K562 (cell line): ENCODE data around the gene ZNF860. TPM values are rescaled to one million over a fixed set of nuclear protein-coding genes. Genes with fewer than 3 reads are reported as not detected.
A peak's percentile ranks its signal among the peaks of the same experiment; 100 is the strongest.

Experiments
- ATAC-seq: fragments of 200-7000 bp; cut with Tn5 transposase; 3 replicates; pipeline ENCODE4 v1.9.1; 2020; ENCODE audit warnings: moderate library complexity
- BruUV-seq: library from RNA; stranded (reverse); fragments of 400-500 nt; replicated peaks from 2 replicates; lab custom pipeline; 2021; lab: Mats Ljungman, UMichigan
- CTCF ChIA-PET: fragments of 300-600 bp; formaldehyde crosslinking; extraction: SDS; loops from one replicate; lab custom pipeline; 2021; ENCODE audit warnings: low intra/inter-chr PET ratio; lab: Yijun Ruan, JAX
- POLR2A ChIA-PET: fragments of 300-600, 350-650 bp; sonication (Branson Sonifier 250); formaldehyde crosslinking; extraction: SDS; loops from one replicate; lab custom pipeline; 2021; ENCODE audit warnings: antibody characterized with exemption, inconsistent platforms; lab: Yijun Ruan, JAX
- DNase-seq, 4 experiments: peaks; one replicate each; pipeline versions ENCODE4 v3.0.0 to v3.0.0-alpha.2; 2011 to 2018; ENCODE audit warnings: low spot score in 3 of 4, mixed read lengths in 3 of 4; ENCODE audit errors: extremely low read depth in 1 of 4
- FAIRE-seq: peaks from 2 replicates; lab custom pipeline; 2011; peaks lifted over from hg19 to GRCh38; lab: Jason Lieb, UNC
- H2AFZ ChIP-seq: 2 replicates; pipeline ENCODE4 v1.6.0; 2011; ENCODE audit warnings: low read depth, low read length, control low read depth, inconsistent platforms
- H3K27ac ChIP-seq: fragments of 200-600 bp; 3 replicates; pipeline ENCODE4 v1.8.0; 2011; ENCODE audit warnings: low read depth, mild to moderate bottlenecking, control low read depth, inconsistent platforms, low read length, moderate library complexity, mixed read lengths; ENCODE audit errors: extremely low read depth
- H3K27me3 ChIP-seq, 2 experiments: fragments of 300-600 bp in 1 of 2; 2 replicates in 1 of 2; 3 replicates in 1 of 2; pipeline versions ENCODE4 v1.6.0 to v1.8.0; 2011; ENCODE audit warnings: inconsistent platforms in 2 of 2, low read length in 2 of 2, mild to moderate bottlenecking in 1 of 2, mixed read lengths in 1 of 2, moderate library complexity in 1 of 2; ENCODE audit not compliant: control insufficient read depth in 2 of 2, insufficient read depth in 2 of 2
- H3K36me3 ChIP-seq: fragments of 300-600 bp; 3 replicates; pipeline ENCODE4 v1.8.0; 2011; ENCODE audit warnings: mild to moderate bottlenecking, low read length, inconsistent platforms; ENCODE audit not compliant: control insufficient read depth, insufficient read depth
- H3K4me1 ChIP-seq, 2 experiments: fragments of 200-600 bp in 1 of 2; replicated peaks in 1 of 2; 2 replicates in 1 of 2; 3 replicates in 1 of 2; pipeline versions ENCODE4 v1.5.1 to v1.8.0; 2011; ENCODE audit warnings: inconsistent platforms in 2 of 2, low read length in 2 of 2, mild to moderate bottlenecking in 1 of 2, mixed read lengths in 1 of 2, moderate library complexity in 1 of 2; ENCODE audit not compliant: control insufficient read depth in 2 of 2, insufficient read depth in 2 of 2
- H3K4me2 ChIP-seq: 2 replicates; pipeline ENCODE4 v1.6.1; 2011; ENCODE audit warnings: low read length, control low read depth, inconsistent platforms, mixed read lengths; ENCODE audit not compliant: insufficient read depth
- H3K4me3 ChIP-seq: fragments of 200-600 bp; sonication (generic), shearing (Covaris generic); 2 replicates; pipeline ENCODE4 v1.5.1; 2016; ENCODE audit warnings: control low read depth, inconsistent platforms
- H3K79me2 ChIP-seq: fragments of 200-600 bp; 3 replicates; pipeline ENCODE4 v1.8.0; 2011; ENCODE audit warnings: low read length, inconsistent platforms; ENCODE audit not compliant: control insufficient read depth, insufficient read depth
- H3K9ac ChIP-seq, 2 experiments: 2 replicates each; pipeline versions ENCODE4 v1.6.0 to v1.6.1; 2011; ENCODE audit warnings: low read depth in 2 of 2, low read length in 2 of 2, control low read depth in 1 of 2, inconsistent platforms in 1 of 2, mild to moderate bottlenecking in 1 of 2, mixed read lengths in 1 of 2; ENCODE audit not compliant: insufficient read depth in 1 of 2
- H3K9me1 ChIP-seq: one replicate; pipeline ENCODE4 v1.6.0; 2011; ENCODE audit warnings: inconsistent platforms, mild to moderate bottlenecking, low read length, moderate library complexity; ENCODE audit not compliant: control insufficient read depth, insufficient read depth
- H3K9me3 ChIP-seq: replicated peaks from 2 replicates; pipeline ENCODE4 v1.5.1; 2011; ENCODE audit warnings: low read depth, low read length, inconsistent platforms; ENCODE audit not compliant: control insufficient read depth, insufficient read depth
- H4K20me1 ChIP-seq: replicated peaks from 2 replicates; pipeline ENCODE4 v1.6.1; 2011; ENCODE audit warnings: low read length, inconsistent platforms, mixed read lengths; ENCODE audit not compliant: control insufficient read depth, insufficient read depth
- ESRRB ChIP-seq: fragments of 250-450 bp; sonication (Bioruptor Pico); IDR thresholded peaks from 2 replicates; pipeline ENCODE4 v1.5.0; 2020; ENCODE audit warnings: mild to moderate bottlenecking, moderate library complexity, borderline replicate concordance
- GABPB2 ChIP-seq: fragments of 250-450 bp; sonication (Bioruptor Pico); conservative IDR thresholded peaks from 2 replicates; pipeline ENCODE4 v1.5.1; 2021; ENCODE audit warnings: mild to moderate bottlenecking
- NEUROD1 ChIP-seq: fragments of 150-350 bp; IDR thresholded peaks from 2 replicates; pipeline ENCODE4 v1.6.1; 2014; ENCODE audit warnings: borderline replicate concordance, low read length, low read depth; ENCODE audit not compliant: partially characterized antibody
- THRAP3 ChIP-seq: fragments of 450-650 bp; IDR thresholded peaks from 2 replicates; pipeline ENCODE4 v1.6.1; 2016; ENCODE audit warnings: mild to moderate bottlenecking, inconsistent platforms, borderline replicate concordance
- ZNF239 ChIP-seq: fragments of 250-450 bp; sonication (Bioruptor Pico); IDR thresholded peaks from 2 replicates; pipeline ENCODE4 v1.4.0; 2020; ENCODE audit warnings: mild to moderate bottlenecking
- ZNF280B ChIP-seq: fragments of 250-450 bp; sonication (Bioruptor Pico); IDR thresholded peaks from 2 replicates; pipeline ENCODE4 v1.5.1; 2021; ENCODE audit warnings: mild to moderate bottlenecking
- WGBS: fragments of 100-300 bp; shearing (Covaris generic); methylation state at CpG from one replicate; pipeline ENCODE4 v1.1.6; 2016; ENCODE audit warnings: low coverage, mixed read lengths; ENCODE audit not compliant: insufficient coverage; ENCODE audit errors: missing lambda C conversion rate; 5-methylcytosine and 5-hydroxymethylcytosine counted together
- in situ Hi-C: fragments of 300-500 bp; cut with MboI; formaldehyde crosslinking; loops from 4 replicates; pipeline ENCODE4 v1.15.0; 2018; ENCODE audit warnings: inconsistent platforms, mixed read lengths
- intact Hi-C: fragments of 100-400 bp; cut with micrococcal nuclease; formaldehyde crosslinking; loops from 2 replicates; pipeline ENCODE4 v1.14.2; 2022
- polyA plus RNA-seq, 8 experiments: library from polyadenylated mRNA; depleted of rRNA in 4 of 8; stranded (reverse) in 5 of 8; unstranded in 3 of 8; fragments of >200 nt; fragmentation: Nextera tagmentation in 2 of 8; fragmentation: Illumina TruSeq in 1 of 8; extraction: Ambion mirVana in 2 of 8; extraction: Trizol in 1 of 8; gene quantifications; 2 replicates each; pipeline versions ENCODE4 v1.2.1 to v1.2.3, GENCODE V29; 2011 to 2014; ENCODE audit warnings: inconsistent platforms in 1 of 8, missing spikeins in 1 of 8
- total RNA-seq, 7 experiments: library from RNA; depleted of rRNA in 6 of 7; stranded (reverse); fragments of >200 nt in 6 of 7; fragmentation: Illumina TruSeq in 2 of 7; extraction: Trizol in 2 of 7; gene quantifications; 2 replicates each; pipeline versions ENCODE4 v1.2.1 to v1.2.3, GENCODE V29; 2011 to 2021; ENCODE audit warnings: low replicate concordance in 1 of 7

The ZNF860 gene
- total and polyA plus RNA-seq, 9 of the 15 experiments (the other 6 are each of a cell fraction or from before 2014, with no cell fraction given) = not detected

GRCh38 chr3:32009101-32009500, 27.6 kb downstream of the ZNF860 start:
- intact Hi-C loops = no loop called here
- FAIRE-seq (no peak), DNase-seq (no peak), ATAC-seq (no peak)
- H3K27ac ChIP-seq = no peak overlapping the region
- WGBS = 0% methylated on average over 2 of the region's 2 CpGs
- no peaks in the 10 kb centered on the region for H3K79me2 ChIP-seq
- no peaks in the 10 kb centered on the region for H3K9me3 ChIP-seq
- CTCF ChIA-PET = no interaction called here
- H3K36me3 ChIP-seq = no peaks in the 10 kb centered on the region
- peaks cover 2 to 5% of the 10 kb centered on the region in 2 experiments; a peak in 3 of 5 replicates for H3K27me3 ChIP-seq
- H3K4me1 ChIP-seq = no peaks in the 10 kb centered on the region
- no peaks in the 10 kb centered on the region for H4K20me1 ChIP-seq
- no TSS peak for BruUV-seq
- H3K9ac ChIP-seq = no peak overlapping the region
- H3K4me2 ChIP-seq = no peak overlapping the region
- H2AFZ ChIP-seq = no peak overlapping the region
- in situ Hi-C loops = no loop called here
- TF ChIP-seq NEUROD1 (no peak), ZNF239 (CRISPR knock-in tag) (peak; percentile 61)
- TF ChIP-seq, all 486 proteins: peak for 1
- no peaks in the 10 kb centered on the region for H3K9me1 ChIP-seq
- POLR2A ChIA-PET = no interaction called here
- no peak overlapping the region for H3K4me3 ChIP-seq

GRCh38 chr3:32009957-32010356, 28.4 kb downstream of the ZNF860 start:
- BruUV-seq = no TSS peak
- ATAC-seq = no peak
- no peak overlapping the region for H3K27ac ChIP-seq
- H4K20me1 ChIP-seq = no peaks in the 10 kb centered on the region
- peaks cover 2 to 5% of the 10 kb centered on the region in 2 experiments; a peak in 3 of 5 replicates for H3K27me3 ChIP-seq
- H3K9me1 ChIP-seq = no peaks in the 10 kb centered on the region
- ChIA-PET POLR2A (no interaction called here), CTCF (no interaction called here)
- H3K4me1 ChIP-seq = no peaks in the 10 kb centered on the region
- 11% methylated on average over 2 of the region's 2 CpGs for WGBS
- in situ Hi-C loops (no loop called here), intact Hi-C loops (no loop called here)
- no peaks in the 10 kb centered on the region for H3K79me2 ChIP-seq
- TF ChIP-seq THRAP3 (no peak), GABPB2 (CRISPR knock-in tag) (no peak), ZNF280B (CRISPR knock-in tag) (no peak), ESRRB (no peak)
- H3K36me3 ChIP-seq = no peaks in the 10 kb centered on the region
- FAIRE-seq = no peak
- no peak overlapping the region for H3K4me2 ChIP-seq
- no peak overlapping the region for H2AFZ ChIP-seq
- H3K4me3 ChIP-seq = no peak overlapping the region
- no peaks in the 10 kb centered on the region for H3K9me3 ChIP-seq
- H3K9ac ChIP-seq = no peak overlapping the region
- DNase-seq = no peak
